D721Med (cell line): ENCODE measurements around the gene BAIAP2.

Experiments used
- DNase-seq: peaks from one replicate; pipeline ENCODE4 v3.0.0; 2011; ENCODE audit warnings: low spot score; ENCODE audit not compliant: insufficient read length
- FAIRE-seq: peaks from 2 replicates; lab custom pipeline; 2011; peaks lifted over from hg19 to GRCh38; lab: Jason Lieb, UNC
- TF ChIP-seq, protein P1 (sequence below): IDR thresholded peaks from 2 replicates; pipeline ENCODE4 v1.5.1; 2012; ENCODE audit warnings: mild to moderate bottlenecking, control low read depth; ENCODE audit not compliant: insufficient read depth; ENCODE audit errors: missing control alignments

BAIAP2 gene

DNA sequence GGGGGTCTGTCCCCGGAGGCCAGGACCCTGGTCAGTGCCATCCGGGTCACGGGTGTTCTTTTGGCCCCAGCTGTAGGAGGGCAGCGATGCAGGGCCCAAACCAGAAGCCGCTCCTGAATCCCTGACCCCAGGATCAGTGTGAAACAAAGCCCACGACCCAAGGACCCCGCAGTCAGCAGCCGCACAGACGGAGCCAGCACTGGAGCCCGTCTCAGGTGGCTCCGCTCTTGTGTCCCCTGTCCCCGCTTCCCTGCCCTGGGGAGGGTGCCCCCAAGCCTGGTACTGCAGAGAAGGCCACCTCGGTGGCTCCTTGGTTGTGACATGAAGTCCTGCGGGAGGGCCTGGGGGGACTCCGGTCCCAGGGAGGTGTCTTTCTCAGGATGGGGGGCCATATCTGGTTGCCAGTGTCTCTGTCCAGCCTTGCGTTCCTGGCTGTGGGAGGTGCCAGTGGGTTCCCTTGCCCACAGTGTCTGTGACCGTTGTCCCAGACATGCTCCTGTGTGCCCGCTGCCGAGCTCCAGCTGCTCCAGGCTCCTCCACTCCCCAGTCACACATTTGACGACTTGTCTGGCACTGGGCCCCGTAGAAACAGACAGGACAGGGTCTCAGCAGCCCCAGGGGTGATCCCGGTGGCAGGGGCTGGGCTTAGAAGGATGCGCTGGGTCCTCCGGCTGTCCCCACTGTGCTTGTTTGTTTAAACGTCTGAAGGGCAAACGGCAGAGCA is 33.6 kb downstream of the BAIAP2 start:
- TF ChIP-seq, protein P1, sequence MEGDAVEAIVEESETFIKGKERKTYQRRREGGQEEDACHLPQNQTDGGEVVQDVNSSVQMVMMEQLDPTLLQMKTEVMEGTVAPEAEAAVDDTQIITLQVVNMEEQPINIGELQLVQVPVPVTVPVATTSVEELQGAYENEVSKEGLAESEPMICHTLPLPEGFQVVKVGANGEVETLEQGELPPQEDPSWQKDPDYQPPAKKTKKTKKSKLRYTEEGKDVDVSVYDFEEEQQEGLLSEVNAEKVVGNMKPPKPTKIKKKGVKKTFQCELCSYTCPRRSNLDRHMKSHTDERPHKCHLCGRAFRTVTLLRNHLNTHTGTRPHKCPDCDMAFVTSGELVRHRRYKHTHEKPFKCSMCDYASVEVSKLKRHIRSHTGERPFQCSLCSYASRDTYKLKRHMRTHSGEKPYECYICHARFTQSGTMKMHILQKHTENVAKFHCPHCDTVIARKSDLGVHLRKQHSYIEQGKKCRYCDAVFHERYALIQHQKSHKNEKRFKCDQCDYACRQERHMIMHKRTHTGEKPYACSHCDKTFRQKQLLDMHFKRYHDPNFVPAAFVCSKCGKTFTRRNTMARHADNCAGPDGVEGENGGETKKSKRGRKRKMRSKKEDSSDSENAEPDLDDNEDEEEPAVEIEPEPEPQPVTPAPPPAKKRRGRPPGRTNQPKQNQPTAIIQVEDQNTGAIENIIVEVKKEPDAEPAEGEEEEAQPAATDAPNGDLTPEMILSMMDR, result no peak
- no peak for FAIRE-seq

DNA sequence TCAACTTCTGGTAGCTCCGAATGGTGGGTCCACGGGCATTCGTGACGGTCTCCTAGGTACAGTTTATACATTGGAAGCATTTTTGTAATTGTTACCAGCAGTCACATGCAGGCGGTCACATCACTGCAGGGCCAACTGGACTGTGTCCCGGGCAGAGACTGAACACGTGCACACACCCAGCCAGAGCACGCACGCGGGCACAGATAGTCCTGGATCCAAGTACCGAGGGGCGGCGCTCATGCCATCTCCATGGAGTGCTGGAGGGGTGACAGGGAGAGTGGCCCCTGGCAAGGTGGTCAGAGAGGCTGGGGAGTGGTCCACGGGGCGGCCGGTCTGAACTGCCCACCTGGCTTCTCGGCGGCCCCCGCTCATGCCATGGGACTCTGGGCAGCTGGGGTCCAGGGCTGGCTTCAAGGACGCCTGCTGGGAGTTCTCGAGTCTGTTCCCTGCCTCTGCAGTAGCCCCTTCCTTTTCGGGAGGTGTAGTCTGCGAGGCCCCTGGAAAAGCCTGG is 34.2 kb downstream of the BAIAP2 start:
- DNase-seq (no peak), FAIRE-seq (no peak)
- TF ChIP-seq, protein P1, result no peak

More for the DNA sequence above, 33.6 kb downstream of the BAIAP2 start:
- DNase-seq, result no peak

DNA sequence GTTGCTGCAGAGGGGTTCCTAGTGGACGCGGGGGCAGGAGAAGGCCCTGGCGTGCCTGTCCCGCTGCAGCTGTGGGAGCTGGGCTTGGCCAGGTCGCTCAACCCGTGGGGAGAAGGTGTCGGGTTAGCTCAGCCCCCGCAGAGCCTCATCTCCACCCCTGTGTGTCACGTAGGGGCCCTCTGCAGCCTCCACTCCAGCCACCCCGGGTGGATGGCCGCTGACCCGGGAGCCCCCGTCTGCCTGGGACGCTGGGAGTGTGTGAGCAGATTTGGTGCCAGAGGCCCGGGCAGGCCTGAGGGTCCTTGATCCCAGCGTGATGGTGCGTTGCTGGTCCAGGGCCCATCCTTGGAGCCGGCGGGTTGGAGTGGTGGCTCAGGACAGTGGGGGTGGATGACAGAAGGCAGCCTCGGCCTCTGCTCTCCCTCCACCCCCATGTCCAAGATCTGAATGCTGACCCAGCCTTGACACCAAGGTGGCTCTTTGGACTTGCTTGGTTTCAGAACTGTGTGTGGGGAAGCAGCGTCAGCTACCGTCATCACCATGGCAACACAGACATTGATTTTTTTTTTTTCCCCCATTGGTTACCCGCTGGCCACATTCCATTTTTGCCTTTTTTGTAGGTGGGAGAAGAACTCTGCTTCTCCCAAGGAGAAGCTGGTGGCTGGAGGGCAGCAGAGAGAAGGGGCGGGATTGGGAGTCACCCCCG is 35.7 kb downstream of the BAIAP2 start:
- TF ChIP-seq, protein P1, result no peak
- no peak for FAIRE-seq
- DNase-seq, result no peak

DNA sequence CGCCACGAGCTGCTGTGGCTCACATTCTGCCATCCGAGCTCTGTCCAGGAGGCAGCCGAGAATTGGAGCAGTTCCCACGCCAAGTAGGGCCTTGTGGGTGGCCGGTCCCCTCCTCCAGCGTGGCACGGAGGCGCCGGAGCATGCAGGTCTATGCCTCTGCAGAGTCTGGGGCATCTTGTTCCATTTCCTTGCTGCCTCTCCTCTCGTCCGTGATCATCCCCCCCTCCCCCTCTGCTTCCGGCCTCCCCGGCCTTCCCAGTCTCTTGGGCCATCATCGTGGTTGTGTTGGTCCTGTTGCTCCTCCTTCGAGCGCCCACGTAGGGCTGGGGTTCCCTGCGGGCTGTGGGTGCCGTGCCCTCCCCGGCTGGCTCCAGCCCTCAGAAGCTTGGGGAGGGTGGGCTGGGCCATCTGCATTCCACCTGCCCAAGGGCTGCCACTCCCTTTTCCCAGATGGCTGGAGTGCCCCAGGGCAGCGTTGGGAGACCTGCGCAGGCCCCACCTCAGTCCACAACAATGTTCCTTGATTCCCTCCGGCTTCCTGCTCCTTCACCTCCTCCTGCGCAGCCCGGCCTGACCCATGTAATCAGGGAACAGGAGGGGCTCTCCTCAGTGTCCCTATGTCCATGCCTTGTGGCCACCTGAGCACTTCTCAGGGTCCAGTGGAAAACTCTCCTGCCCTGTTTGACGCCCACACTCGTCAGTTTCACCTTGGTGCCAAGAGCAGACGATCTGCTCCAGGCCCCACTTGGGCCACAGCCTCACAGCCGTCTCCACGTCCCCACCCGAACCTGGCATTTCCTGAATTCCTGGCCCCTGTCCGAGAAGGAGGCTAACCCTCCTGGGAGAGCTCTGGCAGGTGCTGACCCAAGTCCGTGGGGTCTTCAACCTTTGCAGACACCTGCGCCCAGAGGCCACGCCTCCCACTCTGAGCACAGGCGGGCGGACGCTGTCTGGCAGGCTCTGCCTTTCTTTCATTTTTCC is 37.1 kb downstream of the BAIAP2 start:
- TF ChIP-seq, protein P1, result no peak
- FAIRE-seq, result no peak
- no peak for DNase-seq

DNA sequence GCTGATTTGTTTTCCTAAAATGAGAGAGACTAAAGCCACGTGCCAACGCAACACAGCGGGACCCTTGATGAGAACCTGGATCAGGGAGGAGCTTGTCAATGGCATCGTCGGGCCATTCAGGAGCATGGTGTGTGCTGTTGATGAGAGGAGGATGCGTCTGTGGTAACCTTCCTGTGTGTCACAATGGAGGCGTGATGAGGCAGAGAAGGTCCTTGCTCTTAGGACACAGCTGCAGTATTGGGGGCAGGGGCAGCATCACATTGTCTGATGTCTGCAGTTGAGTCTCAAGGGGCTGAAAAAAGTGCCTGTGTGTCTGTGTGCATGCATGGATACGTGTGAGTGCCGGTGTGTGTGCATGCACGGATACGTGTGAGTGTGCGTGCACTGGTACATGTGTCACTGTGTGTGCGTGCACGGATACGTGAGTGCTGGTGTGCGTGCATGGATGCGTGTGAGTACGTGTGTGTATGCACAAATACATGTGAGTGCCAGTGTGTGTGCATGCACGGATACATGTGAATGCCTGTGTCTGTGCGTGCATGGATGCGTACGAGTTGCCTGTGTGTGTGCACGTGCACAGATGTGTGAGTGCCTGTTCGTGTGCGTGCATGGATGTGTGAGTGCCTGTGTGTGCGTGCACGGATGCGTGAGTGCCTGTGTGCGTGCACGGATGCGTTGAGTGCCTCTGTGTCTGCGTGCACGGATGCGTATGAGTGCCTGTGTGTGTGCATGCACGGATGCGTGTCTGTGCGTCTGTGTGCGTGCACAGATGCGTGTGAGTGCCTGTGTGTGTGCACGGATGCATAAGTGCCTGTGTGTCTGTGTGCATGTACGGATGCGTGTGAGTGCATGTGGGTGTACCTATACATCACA is 39.3 kb downstream of the BAIAP2 start:
- DNase-seq (no peak), FAIRE-seq (no peak)
- TF ChIP-seq, protein P1, result no peak

DNA sequence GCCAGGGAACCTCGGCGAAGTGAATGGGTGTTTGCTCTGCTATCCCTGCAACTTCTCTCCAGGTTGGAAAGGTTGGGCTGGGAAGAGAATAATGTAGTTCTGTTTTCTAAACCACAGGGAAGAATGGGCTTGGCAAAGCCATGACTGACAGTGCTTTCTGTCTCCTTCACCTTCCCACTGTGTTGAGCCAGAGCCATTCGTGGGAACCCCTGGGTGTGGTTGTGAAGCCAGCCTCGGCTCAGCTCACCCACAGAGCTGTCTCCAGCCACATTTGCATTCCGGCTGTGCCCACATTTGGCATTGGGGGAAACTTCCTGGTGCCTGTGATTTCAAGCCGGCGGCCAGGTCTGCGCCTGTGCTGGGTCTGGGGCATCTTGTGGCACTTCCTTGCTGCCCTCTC is 39.9 kb downstream of the BAIAP2 start:
- FAIRE-seq, result no peak
- no peak for DNase-seq
- TF ChIP-seq, protein P1, result no peak
